ENCODE data around the gene FOLR3.
"Not testable (repeated sequence)": the region's sequence is repeated elsewhere in the genome, so short reads cannot be mapped to it uniquely, and the experiment has no call there.

FOLR3 gene

GRCh38 chr11:72124046-72124445 is 11.5 kb upstream of the FOLR3 start:
- no peak for DNase-seq

- no peak for DNase-seq
These were observed 9.6 kb upstream of the FOLR3 start for GRCh38 chr11:72125956-72126355.

GRCh38 chr11:72127923-72128322 is 7.6 kb upstream of the FOLR3 start:
- DNase-seq = no peak

GRCh38 chr11:72129381-72129780 is 6.1 kb upstream of the FOLR3 start:
- no peak for DNase-seq

GRCh38 chr11:72132646-72133045 is 2.9 kb upstream of the FOLR3 start:
- no peak for DNase-seq

GRCh38 chr11:72135891-72136683 is 562 bp downstream of the FOLR3 start:
- no peak for DNase-seq

- DNase-seq = no peak
These were observed 1.2 kb downstream of the FOLR3 start for GRCh38 chr11:72136684-72137262.

- DNase-seq = no peak
These were observed 3.4 kb downstream of the FOLR3 start for GRCh38 chr11:72138821-72139390.

- no peak for DNase-seq
These were observed 4.0 kb downstream of the FOLR3 start for GRCh38 chr11:72139500-72139899.

GRCh38 chr11:72140661-72141060 is 5.1 kb downstream of the FOLR3 start:
- no peak for DNase-seq

GRCh38 chr11:72141066-72141465 is 5.5 kb downstream of the FOLR3 start:
- no peak for DNase-seq

- not testable (repeated sequence) for DNase-seq
These were observed 6.6 kb downstream of the FOLR3 start for GRCh38 chr11:72142086-72142485.

GRCh38 chr11:72142543-72142942 is 7.0 kb downstream of the FOLR3 start:
- DNase-seq = not testable (repeated sequence)

- DNase-seq = no peak
These were observed 9.5 kb downstream of the FOLR3 start for GRCh38 chr11:72144807-72145565.

- no peak for DNase-seq
These were observed 11.1 kb downstream of the FOLR3 start for GRCh38 chr11:72146625-72147024.

GRCh38 chr11:72150882-72151281 is 15.4 kb downstream of the FOLR3 start:
- DNase-seq = no peak

GRCh38 chr11:72153874-72154273 is 18.3 kb downstream of the FOLR3 start:
- not testable (repeated sequence) for DNase-seq

- DNase-seq = no peak
These were observed 19.3 kb downstream of the FOLR3 start for GRCh38 chr11:72154816-72155215.

- no peak for DNase-seq
These were observed 20.2 kb downstream of the FOLR3 start for GRCh38 chr11:72155751-72156150.

- DNase-seq = no peak
These were observed 21.6 kb downstream of the FOLR3 start for GRCh38 chr11:72157131-72157530.

GRCh38 chr11:72160319-72160718 is 24.8 kb downstream of the FOLR3 start:
- no peak for DNase-seq

GRCh38 chr11:72162891-72163492 is 27.5 kb downstream of the FOLR3 start:
- DNase-seq = no peak

GRCh38 chr11:72164187-72164586 is 28.7 kb downstream of the FOLR3 start:
- DNase-seq = not testable (repeated sequence)

All from CD4-positive, alpha-beta T cell treated with Interleukin-12 subunit alpha and Interleukin-12 subunit beta, for 1 hour (primary cell).